T-helper 2 cell treated with Interferon-gamma antibody and Interleukin-4, amounts not matched to agents 100 ng/mL and 5 ng/mL, for 36 hours (primary cell): ENCODE data around the gene PRR23E. TPM values are rescaled to one million over a fixed set of nuclear protein-coding genes. Genes with fewer than 3 reads are reported as not detected.

ENCODE experiments used
- intact Hi-C: fragments of 100-400 bp; cut with micrococcal nuclease; formaldehyde crosslinking; loops from one replicate; pipeline ENCODE4 v1.15.1; 2023
- total RNA-seq: library from RNA; stranded (reverse); gene quantifications from 2 replicates; pipeline ENCODE4 v1.2.3, GENCODE V29; 2022

PRR23E gene
- total RNA-seq, 1 donor from 2014 or later = not detected

GRCh38 chr3:127164615-127165014, 28.3 kb upstream of the PRR23E start:
- intact Hi-C loops = no loop called here

GRCh38 chr3:127165036-127165435, 27.9 kb upstream of the PRR23E start:
- intact Hi-C loops = no loop called here

GRCh38 chr3:127165694-127166485, 27.0 kb upstream of the PRR23E start:
- intact Hi-C loops = no loop called here

GRCh38 chr3:127166501-127167065, 26.3 kb upstream of the PRR23E start:
- intact Hi-C loops = no loop called here

GRCh38 chr3:127167315-127168043, 25.5 kb upstream of the PRR23E start:
- intact Hi-C loops = no loop called here

- intact Hi-C loops = no loop called here
Observed at GRCh38 chr3:127168271-127168670, 24.7 kb upstream of the PRR23E start.

GRCh38 chr3:127170814-127171213, 22.1 kb upstream of the PRR23E start:
- intact Hi-C loops = no loop called here

GRCh38 chr3:127171320-127171719, 21.6 kb upstream of the PRR23E start:
- intact Hi-C loops = no loop called here

- intact Hi-C loops = no loop called here
Observed at GRCh38 chr3:127171721-127172120, 21.2 kb upstream of the PRR23E start.

GRCh38 chr3:127172211-127172610, 20.7 kb upstream of the PRR23E start:
- intact Hi-C loops = no loop called here

- intact Hi-C loops = no loop called here
Observed at GRCh38 chr3:127172781-127173515, 20.0 kb upstream of the PRR23E start.

- intact Hi-C loops = no loop called here
Observed at GRCh38 chr3:127173516-127174166, 19.3 kb upstream of the PRR23E start.

- intact Hi-C loops = no loop called here
Observed at GRCh38 chr3:127174284-127174683, 18.6 kb upstream of the PRR23E start.

- intact Hi-C loops = no loop called here
Observed at GRCh38 chr3:127174715-127175140, 18.2 kb upstream of the PRR23E start.

- intact Hi-C loops = no loop called here
Observed at GRCh38 chr3:127175272-127175671, 17.7 kb upstream of the PRR23E start.

GRCh38 chr3:127177226-127177625, 15.7 kb upstream of the PRR23E start:
- intact Hi-C loops = no loop called here

GRCh38 chr3:127180859-127181258, 12.1 kb upstream of the PRR23E start:
- intact Hi-C loops = no loop called here

- intact Hi-C loops = no loop called here
Observed at GRCh38 chr3:127182431-127182830, 10.5 kb upstream of the PRR23E start.

- intact Hi-C loops = no loop called here
Observed at GRCh38 chr3:127182848-127183714, 9.8 kb upstream of the PRR23E start.
